DMS 273 (cell line): ENCODE data around the gene CBY2.

Experiments
- DNase-seq: peaks from one replicate; lab custom pipeline; 2025; ENCODE audit not compliant: unreplicated experiment; lab: John Stamatoyannopoulos, UW

CBY2 gene

GRCh38 chr13:45700971-45701900 lies 884 bp upstream of the CBY2 start:
- no peak for DNase-seq

GRCh38 chr13:45702869-45703391 lies 810 bp downstream of the CBY2 start:
- no peak for DNase-seq

- DNase-seq, result no peak
These were observed 2.2 kb downstream of the CBY2 start for GRCh38 chr13:45704211-45704739.

GRCh38 chr13:45704854-45705695 lies 3.0 kb downstream of the CBY2 start:
- DNase-seq, result no peak

GRCh38 chr13:45705918-45706317 lies 3.8 kb downstream of the CBY2 start:
- DNase-seq, result no peak

GRCh38 chr13:45707516-45708100 lies 5.5 kb downstream of the CBY2 start:
- no peak for DNase-seq

GRCh38 chr13:45711951-45712350 lies 9.8 kb downstream of the CBY2 start:
- no peak for DNase-seq

- no peak for DNase-seq
These were observed 11.1 kb downstream of the CBY2 start for GRCh38 chr13:45713106-45713690.

- DNase-seq, result no peak
These were observed 11.6 kb downstream of the CBY2 start for GRCh38 chr13:45713721-45714120.

GRCh38 chr13:45714170-45714569 lies 12.1 kb downstream of the CBY2 start:
- no peak for DNase-seq

- no peak for DNase-seq
These were observed 13.2 kb downstream of the CBY2 start for GRCh38 chr13:45715351-45715750.

GRCh38 chr13:45717349-45717748 lies 15.2 kb downstream of the CBY2 start:
- no peak for DNase-seq

GRCh38 chr13:45718063-45718462 lies 15.9 kb downstream of the CBY2 start:
- DNase-seq, result peak; percentile 54

- DNase-seq, result no peak
These were observed 16.9 kb downstream of the CBY2 start for GRCh38 chr13:45718992-45719391.

- no peak for DNase-seq
These were observed 19.1 kb downstream of the CBY2 start for GRCh38 chr13:45721203-45721731.

- DNase-seq, result no peak
These were observed 21.7 kb downstream of the CBY2 start for GRCh38 chr13:45723798-45724197.

GRCh38 chr13:45728759-45729158 lies 26.6 kb downstream of the CBY2 start:
- peak; percentile 13 for DNase-seq

- no peak for DNase-seq
These were observed 29.3 kb downstream of the CBY2 start for GRCh38 chr13:45731455-45731854.

- no peak for DNase-seq
These were observed 30.8 kb downstream of the CBY2 start for GRCh38 chr13:45732916-45733315.

GRCh38 chr13:45733361-45733760 lies 31.2 kb downstream of the CBY2 start:
- no peak for DNase-seq
